ENCODE results near the gene RNF186.

RNF186 gene

GRCh38 chr1:19768353-19769210, 46.5 kb downstream of the RNF186 start:
- Mint-ChIP-seq H3K4me1 (peaks cover 22% of the 10 kb centered on the region), H3K36me3 (peaks cover 14% of the 10 kb centered on the region), H3K9me3 (no peaks in the 10 kb centered on the region), H3K4me3 (no peak overlapping the region), H3K27ac (peak overlapping the region; percentile 10)
- DNase-seq (ENCODE audit: low spot score in 2 of 2) (no peak), ATAC-seq (no peak)

DNA sequence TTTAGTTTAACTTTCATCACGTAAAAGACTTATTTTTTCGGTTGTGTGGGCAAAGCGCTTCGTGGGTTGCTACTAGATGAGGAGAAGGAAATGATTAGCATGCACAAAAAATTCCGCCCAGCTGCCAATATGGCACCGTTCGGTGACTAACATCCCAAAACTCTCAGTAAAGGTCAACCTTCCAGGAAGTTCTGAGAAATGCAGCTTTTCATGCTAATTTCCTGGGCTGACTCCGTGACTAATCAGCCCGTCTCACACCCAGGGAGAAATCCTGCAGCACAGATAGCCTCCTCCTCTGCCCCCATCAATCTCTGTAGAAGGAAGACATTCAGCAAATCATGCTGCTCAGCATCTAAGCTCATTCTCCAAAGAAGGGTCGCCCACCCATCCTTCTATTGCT, 49.5 kb downstream of the RNF186 start:
- DNase-seq (ENCODE audit: low spot score in 2 of 2) (no peak), ATAC-seq (peak; percentile 80)
- Mint-ChIP-seq H3K9me3 (no peaks in the 10 kb centered on the region), H3K36me3 (peaks cover 6% of the 10 kb centered on the region), H3K27ac (peak overlapping the region; percentile 5), H3K4me3 (no peak overlapping the region), H3K4me1 (peaks cover 22% of the 10 kb centered on the region)

DNA sequence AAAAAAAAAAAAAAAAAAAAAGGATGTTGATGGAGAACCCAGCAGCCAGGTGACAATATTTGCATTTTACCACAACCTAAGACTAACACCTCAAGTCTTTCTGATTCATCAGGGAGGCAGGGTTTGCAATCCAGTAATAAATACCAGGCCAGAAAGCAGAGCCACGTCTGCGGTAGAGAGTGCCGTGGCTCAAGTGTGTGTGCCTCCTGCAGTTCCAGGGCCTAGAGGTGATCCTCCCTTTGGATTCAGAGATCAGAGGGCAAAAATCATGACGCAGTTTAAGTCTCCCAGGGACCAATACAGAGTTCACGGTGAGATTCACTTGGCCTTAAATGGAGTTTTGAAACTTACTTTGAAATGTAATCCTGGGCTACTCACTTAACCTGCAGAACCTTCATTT, 50.2 kb downstream of the RNF186 start:
- H3K4me1 Mint-ChIP-seq = peaks cover 22% of the 10 kb centered on the region
- no peak for DNase-seq (ENCODE audit: low spot score in 2 of 2)
- H3K4me3 Mint-ChIP-seq = no peak overlapping the region
- H3K36me3 Mint-ChIP-seq = peaks cover 6% of the 10 kb centered on the region
- peak overlapping the region; percentile 5 for H3K27ac Mint-ChIP-seq
- peak; percentile 41 for ATAC-seq
- H3K9me3 Mint-ChIP-seq = no peaks in the 10 kb centered on the region

All from stimulated activated effector memory CD8-positive, alpha-beta T cell treated with anti-CD3 and anti-CD28 coated beads, Interleukin-12 subunit alpha, Interleukin-12 subunit beta, amount 100 ng/mL, for 72 hours (primary cell).